ENCODE results near the gene RPL7A.

DNA sequence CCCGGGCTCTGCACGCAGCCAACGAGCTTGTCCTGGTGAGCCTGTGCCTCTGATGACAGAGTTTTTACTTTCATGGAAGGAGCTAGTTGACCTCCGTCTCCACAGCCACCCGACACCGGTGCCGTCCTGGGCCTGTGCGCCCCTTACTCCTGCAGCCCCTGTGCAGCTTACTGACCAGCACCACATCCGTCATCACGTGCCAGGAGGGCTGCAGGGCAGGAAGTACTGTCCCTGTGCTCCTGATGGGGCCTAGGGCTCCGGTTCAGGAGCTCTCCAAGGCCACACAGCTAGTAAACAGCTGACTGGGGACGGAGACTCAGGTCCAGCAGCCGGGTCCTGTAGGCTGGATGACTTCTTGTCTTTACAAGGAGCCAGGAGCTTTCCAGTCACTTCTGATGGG is 38.3 kb downstream of the RPL7A start:
- TF ChIP-seq, protein P1, sequence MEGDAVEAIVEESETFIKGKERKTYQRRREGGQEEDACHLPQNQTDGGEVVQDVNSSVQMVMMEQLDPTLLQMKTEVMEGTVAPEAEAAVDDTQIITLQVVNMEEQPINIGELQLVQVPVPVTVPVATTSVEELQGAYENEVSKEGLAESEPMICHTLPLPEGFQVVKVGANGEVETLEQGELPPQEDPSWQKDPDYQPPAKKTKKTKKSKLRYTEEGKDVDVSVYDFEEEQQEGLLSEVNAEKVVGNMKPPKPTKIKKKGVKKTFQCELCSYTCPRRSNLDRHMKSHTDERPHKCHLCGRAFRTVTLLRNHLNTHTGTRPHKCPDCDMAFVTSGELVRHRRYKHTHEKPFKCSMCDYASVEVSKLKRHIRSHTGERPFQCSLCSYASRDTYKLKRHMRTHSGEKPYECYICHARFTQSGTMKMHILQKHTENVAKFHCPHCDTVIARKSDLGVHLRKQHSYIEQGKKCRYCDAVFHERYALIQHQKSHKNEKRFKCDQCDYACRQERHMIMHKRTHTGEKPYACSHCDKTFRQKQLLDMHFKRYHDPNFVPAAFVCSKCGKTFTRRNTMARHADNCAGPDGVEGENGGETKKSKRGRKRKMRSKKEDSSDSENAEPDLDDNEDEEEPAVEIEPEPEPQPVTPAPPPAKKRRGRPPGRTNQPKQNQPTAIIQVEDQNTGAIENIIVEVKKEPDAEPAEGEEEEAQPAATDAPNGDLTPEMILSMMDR (IDR thresholded peaks at IDR 0.05) = no peak
- no peak for TF ChIP-seq POLR2A (IDR thresholded peaks at IDR 0.05)

Data from uterus (tissue), 2 donors.